ENCODE data around the gene CBL. TPM values are rescaled to one million over a fixed set of nuclear protein-coding genes. Genes with fewer than 3 reads are reported as not detected.

CBL gene
- total RNA-seq, 1 experiment from 2014 or later = 45.6 TPM

DNA sequence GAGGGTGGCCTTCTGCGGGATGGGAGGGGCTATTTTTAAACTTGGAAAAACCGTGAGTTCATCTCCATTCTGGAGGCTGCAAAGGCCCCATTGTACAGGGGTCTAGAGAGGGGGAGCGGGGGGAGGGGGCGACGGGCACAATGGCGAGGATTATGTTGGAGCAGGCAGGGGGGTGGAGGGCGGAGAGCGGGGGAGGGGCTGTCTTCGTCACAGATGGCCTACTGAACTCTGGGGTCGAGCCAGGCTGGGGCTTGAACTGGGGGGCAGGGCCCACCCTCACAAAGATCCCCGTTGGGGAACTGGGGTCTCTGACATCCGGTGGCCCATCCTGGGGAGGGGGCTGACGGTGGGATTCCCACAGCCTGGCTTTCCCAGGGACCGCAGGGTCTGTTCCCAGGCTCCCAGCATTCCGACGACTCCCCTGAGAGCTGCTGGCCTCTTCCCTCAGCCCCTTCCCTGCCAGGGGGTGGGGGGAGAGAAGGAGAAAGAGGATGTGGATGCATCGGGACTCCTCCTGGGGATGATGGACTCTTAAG, 114.2 kb downstream of the CBL start:
- Mint-ChIP-seq H3K4me1 (peaks cover 48% of the 10 kb centered on the region), H3K27me3 (ENCODE audit: low read depth) (peaks cover 32% of the 10 kb centered on the region), H3K36me3 (no peaks in the 10 kb centered on the region), H3K4me3 (peak overlapping the region; percentile 58), H3K9me3 (no peaks in the 10 kb centered on the region), H3K27ac (no peak overlapping the region)
- no peak for TF ChIP-seq ZNF138 (CRISPR knock-in tag; conservative IDR thresholded peaks at IDR 0.05)
- TF ChIP-seq CREB1 (CRISPR knock-in tag; IDR thresholded peaks at IDR 0.05) = no peak
- TF ChIP-seq ZNF263 (CRISPR knock-in tag; IDR thresholded peaks at IDR 0.05; ENCODE audit: low read depth) = peak; percentile 15; the same call in 1 of the 2 replicates
- DNase-seq (ENCODE audit: low spot score) = peak; percentile 41
- CTCF ChIA-PET = interaction anchor here (1.0 to 13.7 kb wide), 14 partner anchors 10 to 265 kb away, joined by 4 to 387 read pairs (median 7); partner anchors contain the start of genes C1QTNF5, CBL, RNF26 and USP2
- ATAC-seq = no peak
- POLR2A ChIA-PET = interaction anchor here (1.0 to 2.1 kb wide), 4 partner anchors 9 to 114 kb away, joined by 3 to 16 read pairs (median 5); partner anchors contain the start of gene CBL

DNA sequence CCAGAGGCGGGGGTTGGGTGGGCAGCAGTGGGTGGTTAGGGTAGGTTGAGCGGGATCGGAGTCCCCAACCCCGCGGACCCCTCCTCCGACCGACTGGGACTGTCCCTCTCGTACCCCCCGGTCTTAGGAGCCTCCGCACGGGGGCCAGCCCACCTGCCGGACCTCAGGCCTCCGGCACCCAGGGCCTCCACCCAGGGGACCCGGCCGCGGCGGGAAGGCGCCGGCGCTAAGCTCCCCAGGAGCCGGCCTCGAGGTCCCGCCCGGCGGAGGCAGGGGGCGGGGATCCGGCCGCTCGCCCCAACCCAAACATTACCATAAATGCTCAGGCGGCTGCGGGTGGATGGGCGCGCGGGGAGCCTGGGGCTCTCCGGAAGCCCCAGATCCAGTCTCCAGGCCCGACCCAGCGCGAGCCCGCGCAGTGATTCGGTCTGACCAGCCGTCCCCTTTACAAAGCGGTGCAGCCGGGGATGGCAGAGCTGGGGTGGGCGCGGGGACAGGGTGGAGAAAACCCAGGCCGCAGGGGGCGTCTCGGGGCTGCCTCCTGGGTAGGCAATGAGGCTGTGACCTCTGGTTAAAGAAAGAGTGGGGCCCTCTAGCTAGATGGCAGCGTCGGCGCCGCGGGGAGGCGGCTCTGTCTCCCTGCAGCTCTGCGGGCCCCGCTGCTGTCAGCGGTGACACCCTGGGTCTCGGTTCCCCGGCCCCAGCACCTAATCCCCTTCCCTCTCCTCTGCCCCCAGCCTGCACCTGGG, 114.8 kb downstream of the CBL start:
- DNase-seq (ENCODE audit: low spot score) (peak; percentile 71), ATAC-seq (peak; percentile 11)
- H3K27ac Mint-ChIP-seq = peak overlapping the region; percentile 45; the same call in 1 of the 2 replicates
- H3K4me3 Mint-ChIP-seq = peak overlapping the region; percentile 75
- no peaks in the 10 kb centered on the region for H3K36me3 Mint-ChIP-seq
- ChIA-PET CTCF (interaction anchor here (1.0 to 13.7 kb wide), 16 partner anchors 11 to 265 kb away, joined by 3 to 387 read pairs (median 7); partner anchors contain the start of genes C1QTNF5, CBL, RNF26 and USP2), POLR2A (interaction anchor here (0.5 to 2.1 kb wide), 6 partner anchors 10 to 359 kb away, joined by 3 to 16 read pairs (median 4); partner anchors contain the start of genes CBL and HMBS)
- TF ChIP-seq, protein P1, sequence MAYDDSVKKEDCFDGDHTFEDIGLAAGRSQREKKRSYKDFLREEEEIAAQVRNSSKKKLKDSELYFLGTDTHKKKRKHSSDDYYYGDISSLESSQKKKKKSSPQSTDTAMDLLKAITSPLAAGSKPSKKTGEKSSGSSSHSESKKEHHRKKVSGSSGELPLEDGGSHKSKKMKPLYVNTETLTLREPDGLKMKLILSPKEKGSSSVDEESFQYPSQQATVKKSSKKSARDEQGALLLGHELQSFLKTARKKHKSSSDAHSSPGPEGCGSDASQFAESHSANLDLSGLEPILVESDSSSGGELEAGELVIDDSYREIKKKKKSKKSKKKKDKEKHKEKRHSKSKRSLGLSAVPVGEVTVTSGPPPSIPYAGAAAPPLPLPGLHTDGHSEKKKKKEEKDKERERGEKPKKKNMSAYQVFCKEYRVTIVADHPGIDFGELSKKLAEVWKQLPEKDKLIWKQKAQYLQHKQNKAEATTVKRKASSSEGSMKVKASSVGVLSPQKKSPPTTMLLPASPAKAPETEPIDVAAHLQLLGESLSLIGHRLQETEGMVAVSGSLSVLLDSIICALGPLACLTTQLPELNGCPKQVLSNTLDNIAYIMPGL (CRISPR knock-in tag; IDR thresholded peaks at IDR 0.05) = peak; percentile 28; the same call in 1 of the 2 replicates
- TF ChIP-seq ZNF219 (CRISPR knock-in tag; IDR thresholded peaks at IDR 0.05; ENCODE audit: borderline replicate concordance) (no peak), ZNF317 (CRISPR knock-in tag; IDR thresholded peaks at IDR 0.05; ENCODE audit: borderline replicate concordance, low read depth) (no peak), ZNF121 (CRISPR knock-in tag; IDR thresholded peaks at IDR 0.05) (no peak), SOX15 (CRISPR knock-in tag; IDR thresholded peaks at IDR 0.05) (no peak), ZNF423 (CRISPR knock-in tag; IDR thresholded peaks at IDR 0.05) (peak; percentile 96)
- TF ChIP-seq, protein P2, sequence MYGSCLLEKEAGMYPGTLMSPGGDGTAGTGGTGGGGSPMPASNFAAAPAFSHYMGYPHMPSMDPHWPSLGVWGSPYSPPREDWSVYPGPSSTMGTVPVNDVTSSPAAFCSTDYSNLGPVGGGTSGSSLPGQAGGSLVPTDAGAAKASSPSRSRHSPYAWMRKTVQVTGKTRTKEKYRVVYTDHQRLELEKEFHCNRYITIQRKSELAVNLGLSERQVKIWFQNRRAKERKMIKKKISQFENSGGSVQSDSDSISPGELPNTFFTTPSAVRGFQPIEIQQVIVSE (CRISPR knock-in tag; IDR thresholded peaks at IDR 0.05; ENCODE audit: borderline replicate concordance) = no peak
- TF ChIP-seq, protein P3, sequence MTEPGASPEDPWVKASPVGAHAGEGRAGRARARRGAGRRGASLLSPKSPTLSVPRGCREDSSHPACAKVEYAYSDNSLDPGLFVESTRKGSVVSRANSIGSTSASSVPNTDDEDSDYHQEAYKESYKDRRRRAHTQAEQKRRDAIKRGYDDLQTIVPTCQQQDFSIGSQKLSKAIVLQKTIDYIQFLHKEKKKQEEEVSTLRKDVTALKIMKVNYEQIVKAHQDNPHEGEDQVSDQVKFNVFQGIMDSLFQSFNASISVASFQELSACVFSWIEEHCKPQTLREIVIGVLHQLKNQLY (CRISPR knock-in tag; IDR thresholded peaks at IDR 0.05) = no peak
- TF ChIP-seq, protein P4, sequence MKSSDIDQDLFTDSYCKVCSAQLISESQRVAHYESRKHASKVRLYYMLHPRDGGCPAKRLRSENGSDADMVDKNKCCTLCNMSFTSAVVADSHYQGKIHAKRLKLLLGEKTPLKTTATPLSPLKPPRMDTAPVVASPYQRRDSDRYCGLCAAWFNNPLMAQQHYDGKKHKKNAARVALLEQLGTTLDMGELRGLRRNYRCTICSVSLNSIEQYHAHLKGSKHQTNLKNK (CRISPR knock-in tag; IDR thresholded peaks at IDR 0.05) = no peak
- TF ChIP-seq, protein P5, sequence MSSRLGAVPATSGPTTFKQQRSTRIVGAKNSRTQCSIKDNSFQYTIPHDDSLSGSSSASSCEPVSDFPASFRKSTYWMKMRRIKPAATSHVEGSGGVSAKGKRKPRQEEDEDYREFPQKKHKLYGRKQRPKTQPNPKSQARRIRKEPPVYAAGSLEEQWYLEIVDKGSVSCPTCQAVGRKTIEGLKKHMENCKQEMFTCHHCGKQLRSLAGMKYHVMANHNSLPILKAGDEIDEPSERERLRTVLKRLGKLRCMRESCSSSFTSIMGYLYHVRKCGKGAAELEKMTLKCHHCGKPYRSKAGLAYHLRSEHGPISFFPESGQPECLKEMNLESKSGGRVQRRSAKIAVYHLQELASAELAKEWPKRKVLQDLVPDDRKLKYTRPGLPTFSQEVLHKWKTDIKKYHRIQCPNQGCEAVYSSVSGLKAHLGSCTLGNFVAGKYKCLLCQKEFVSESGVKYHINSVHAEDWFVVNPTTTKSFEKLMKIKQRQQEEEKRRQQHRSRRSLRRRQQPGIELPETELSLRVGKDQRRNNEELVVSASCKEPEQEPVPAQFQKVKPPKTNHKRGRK (CRISPR knock-in tag; IDR thresholded peaks at IDR 0.05; ENCODE audit: borderline replicate concordance) = no peak
- peaks cover 25% of the 10 kb centered on the region for H3K27me3 Mint-ChIP-seq (ENCODE audit: low read depth)
- no peaks in the 10 kb centered on the region for H3K9me3 Mint-ChIP-seq
- H3K4me1 Mint-ChIP-seq = peaks cover 44% of the 10 kb centered on the region

DNA sequence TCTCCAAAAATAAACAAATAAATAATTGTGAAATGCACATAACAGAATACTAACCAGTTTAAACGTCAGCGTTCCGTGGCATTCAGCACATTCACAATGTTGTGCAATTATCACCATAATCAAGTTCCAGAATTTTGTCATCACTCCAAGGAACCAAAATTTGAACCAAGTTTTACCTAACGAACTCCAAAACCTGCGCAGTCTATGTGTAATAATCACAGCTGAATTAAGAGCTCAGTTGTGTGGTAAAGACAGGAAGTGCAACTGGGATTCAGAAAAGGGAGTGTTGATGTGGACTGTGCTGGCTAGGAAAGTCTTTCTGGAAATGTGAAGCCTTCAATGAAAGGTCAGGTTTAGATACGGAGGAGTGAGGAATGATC, 116.2 kb downstream of the CBL start:
- POLR2A ChIA-PET = interaction anchor here (2.1 kb wide), 1 partner anchor 16 kb away, joined by 16 read pairs; no protein-coding TSS in a partner anchor
- TF ChIP-seq FOXK1 (CRISPR knock-in tag; IDR thresholded peaks at IDR 0.05) = no peak
- TF ChIP-seq, protein P6, sequence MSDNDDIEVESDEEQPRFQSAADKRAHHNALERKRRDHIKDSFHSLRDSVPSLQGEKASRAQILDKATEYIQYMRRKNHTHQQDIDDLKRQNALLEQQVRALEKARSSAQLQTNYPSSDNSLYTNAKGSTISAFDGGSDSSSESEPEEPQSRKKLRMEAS (CRISPR knock-in tag; IDR thresholded peaks at IDR 0.05) = no peak
- TF ChIP-seq JAZF1 (CRISPR knock-in tag; IDR thresholded peaks at IDR 0.05) = no peak
- TF ChIP-seq ZNF121 (CRISPR knock-in tag; IDR thresholded peaks at IDR 0.05) = no peak
- TF ChIP-seq, protein P7, sequence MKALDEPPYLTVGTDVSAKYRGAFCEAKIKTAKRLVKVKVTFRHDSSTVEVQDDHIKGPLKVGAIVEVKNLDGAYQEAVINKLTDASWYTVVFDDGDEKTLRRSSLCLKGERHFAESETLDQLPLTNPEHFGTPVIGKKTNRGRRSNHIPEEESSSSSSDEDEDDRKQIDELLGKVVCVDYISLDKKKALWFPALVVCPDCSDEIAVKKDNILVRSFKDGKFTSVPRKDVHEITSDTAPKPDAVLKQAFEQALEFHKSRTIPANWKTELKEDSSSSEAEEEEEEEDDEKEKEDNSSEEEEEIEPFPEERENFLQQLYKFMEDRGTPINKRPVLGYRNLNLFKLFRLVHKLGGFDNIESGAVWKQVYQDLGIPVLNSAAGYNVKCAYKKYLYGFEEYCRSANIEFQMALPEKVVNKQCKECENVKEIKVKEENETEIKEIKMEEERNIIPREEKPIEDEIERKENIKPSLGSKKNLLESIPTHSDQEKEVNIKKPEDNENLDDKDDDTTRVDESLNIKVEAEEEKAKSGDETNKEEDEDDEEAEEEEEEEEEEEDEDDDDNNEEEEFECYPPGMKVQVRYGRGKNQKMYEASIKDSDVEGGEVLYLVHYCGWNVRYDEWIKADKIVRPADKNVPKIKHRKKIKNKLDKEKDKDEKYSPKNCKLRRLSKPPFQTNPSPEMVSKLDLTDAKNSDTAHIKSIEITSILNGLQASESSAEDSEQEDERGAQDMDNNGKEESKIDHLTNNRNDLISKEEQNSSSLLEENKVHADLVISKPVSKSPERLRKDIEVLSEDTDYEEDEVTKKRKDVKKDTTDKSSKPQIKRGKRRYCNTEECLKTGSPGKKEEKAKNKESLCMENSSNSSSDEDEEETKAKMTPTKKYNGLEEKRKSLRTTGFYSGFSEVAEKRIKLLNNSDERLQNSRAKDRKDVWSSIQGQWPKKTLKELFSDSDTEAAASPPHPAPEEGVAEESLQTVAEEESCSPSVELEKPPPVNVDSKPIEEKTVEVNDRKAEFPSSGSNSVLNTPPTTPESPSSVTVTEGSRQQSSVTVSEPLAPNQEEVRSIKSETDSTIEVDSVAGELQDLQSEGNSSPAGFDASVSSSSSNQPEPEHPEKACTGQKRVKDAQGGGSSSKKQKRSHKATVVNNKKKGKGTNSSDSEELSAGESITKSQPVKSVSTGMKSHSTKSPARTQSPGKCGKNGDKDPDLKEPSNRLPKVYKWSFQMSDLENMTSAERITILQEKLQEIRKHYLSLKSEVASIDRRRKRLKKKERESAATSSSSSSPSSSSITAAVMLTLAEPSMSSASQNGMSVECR (CRISPR knock-in tag; IDR thresholded peaks at IDR 0.05; ENCODE audit: borderline replicate concordance) = no peak
- Mint-ChIP-seq H3K36me3 (no peaks in the 10 kb centered on the region), H3K4me1 (peaks cover 44% of the 10 kb centered on the region), H3K27ac (peak overlapping the region; percentile 83), H3K4me3 (no peak overlapping the region), H3K27me3 (ENCODE audit: low read depth) (peaks cover 16% of the 10 kb centered on the region), H3K9me3 (no peaks in the 10 kb centered on the region)
- CTCF ChIA-PET = interaction anchor here (0.6 to 13.7 kb wide), 20 partner anchors 9 to 178 kb away, joined by 3 to 387 read pairs (median 4); partner anchors contain the start of genes C1QTNF5, CBL, RNF26 and USP2
- ATAC-seq = no peak
- DNase-seq (ENCODE audit: low spot score) = no peak
